Measurements from ENCODE around the gene CLPTM1. TPM values are rescaled to one million over a fixed set of nuclear protein-coding genes. Genes with fewer than 3 reads are reported as not detected.

The CLPTM1 gene
- total and polyA plus RNA-seq, 2 donors (not counting 1 experiment from before 2014, with no cell fraction given) = 121 to 129 TPM

DNA sequence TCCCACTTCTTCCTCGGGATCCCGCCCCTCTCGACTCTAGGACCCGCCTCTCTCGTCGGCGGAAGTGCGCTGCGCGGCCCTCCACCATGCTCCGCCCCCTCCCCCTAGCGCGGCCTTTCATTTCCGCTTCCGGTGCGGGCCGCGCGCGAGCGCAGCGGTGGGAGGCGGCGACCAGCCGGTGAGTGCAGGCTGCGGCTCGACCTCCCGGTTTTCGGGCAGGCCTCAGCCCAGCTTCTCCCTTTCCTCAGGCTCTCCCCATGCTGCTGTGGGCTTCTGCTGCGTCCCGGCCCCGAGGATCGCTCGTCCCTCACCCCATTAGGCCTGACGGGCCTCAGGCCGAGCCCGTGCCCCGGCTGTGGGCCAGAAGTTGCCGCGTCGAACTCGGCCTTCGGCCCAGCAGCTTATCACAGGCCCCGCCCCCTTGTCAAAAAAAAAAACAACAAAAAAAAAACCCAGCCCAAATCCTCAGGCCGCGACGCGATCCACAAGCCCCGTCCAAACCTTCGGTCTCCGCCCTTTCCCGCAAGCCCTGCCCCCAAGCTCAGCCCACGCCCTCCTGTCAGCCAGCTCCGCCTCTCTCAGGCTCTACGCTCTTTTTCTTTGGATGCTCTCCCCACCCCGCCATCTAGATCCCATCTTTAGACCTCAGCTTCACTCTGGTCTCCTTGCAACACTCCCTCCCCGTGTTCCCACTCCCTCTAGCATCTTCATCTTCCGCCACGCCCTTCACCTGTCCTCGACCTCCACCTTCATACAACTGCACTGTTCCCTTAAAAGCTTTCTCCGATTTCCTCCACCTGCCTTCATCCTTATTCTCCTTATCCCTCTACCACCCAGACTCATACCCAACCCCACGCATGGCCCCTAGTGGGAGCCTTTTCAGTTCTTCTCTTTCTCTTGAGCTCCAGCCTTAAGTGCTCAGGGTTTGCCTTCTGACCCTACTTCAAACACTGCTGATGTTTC is 84.0 kb downstream of the CLPTM1 start, which contains the start of gene CLASRP:
Gene CLASRP (plus strand): TSS at position 115 of the 963 bp plus-strand sequence. CDS start 1,168 bp downstream, outside the sequence.
- ATAC-seq (ENCODE audit: low read depth) (peak; percentile 89), DNase-seq (peak; percentile 93)
- Mint-ChIP-seq H3K27ac (peak within 1 kb of the TSS; percentile 96), H3K9me3 (ENCODE audit: insufficient read depth) (no peaks in the 10 kb centered on the region), H3K27me3 (no peaks in the 10 kb centered on the region), H3K4me1 (peaks cover 40% of the 10 kb centered on the region), H3K4me3 (peak within 1 kb of the TSS; percentile 96)
- ChIA-PET CTCF (interaction anchor here (0.5 to 5.1 kb wide), 12 partner anchors 8 to 287 kb away, joined by 3 to 24 read pairs (median 4); partner anchors contain the start of gene PPP1R37), POLR2A (interaction anchor here (0.7 to 3.1 kb wide), 17 partner anchors 8 to 285 kb away, joined by 3 to 26 read pairs (median 4); partner anchors contain the start of genes PPP1R37, RELB and TOMM40)
- TF ChIP-seq EZH2 (IDR thresholded peaks at IDR 0.05; ENCODE audit: borderline replicate concordance, insufficient read depth, low read depth, low read length, poor library complexity, severe bottlenecking) (no peak), CTCF (IDR thresholded peaks at IDR 0.05) (no peak)
- H3K4me3 ChIP-seq (ENCODE audit: control extremely low read depth in 1 of 5, extremely low read depth in 1 of 5, insufficient read depth in 1 of 5, low read depth in 2 of 5, low read length in 4 of 5) = peak within 1 kb of the TSS; percentile 51 to 96 (median 94)
- intact Hi-C loops (cut with micrococcal nuclease) = loop anchor here (1.0 to 5.0 kb wide), 7 partner anchors 8 to 85 kb away; partner anchors contain the start of genes GEMIN7 and PPP1R37
- 3% methylated on average over 62 of the region's 62 CpGs for WGBS (ENCODE audit: insufficient coverage)
- H3K79me2 ChIP-seq (ENCODE audit: control insufficient read depth, insufficient read depth, low read length) = peaks cover 72% of the 10 kb centered on the region
- H4K20me1 ChIP-seq (ENCODE audit: control insufficient read depth, insufficient read depth, low read length, poor library complexity, severe bottlenecking) = peaks cover 41% of the 10 kb centered on the region
- peak within 1 kb of the TSS; percentile 72 for H2AFZ ChIP-seq (ENCODE audit: insufficient read depth, low read depth, low read length, poor library complexity, severe bottlenecking)
- peak within 1 kb of the TSS; percentile 93 to 96 for H3K27ac ChIP-seq (ENCODE audit: low read length in 2 of 2)
- H3K9ac ChIP-seq (ENCODE audit: low read length) = peak within 1 kb of the TSS; percentile 91
- H3K4me1 ChIP-seq (ENCODE audit: control insufficient read depth in 2 of 2, insufficient read depth in 2 of 2, low read length in 2 of 2) = peaks cover 26 to 35% of the 10 kb centered on the region in 2 donors
- peaks cover 6 to 74% of the 10 kb centered on the region in 2 experiments for H3K36me3 ChIP-seq (replicated peaks in 1 of 2; ENCODE audit: control extremely low read depth in 1 of 2, control insufficient read depth in 1 of 2, extremely low read depth in 1 of 2, insufficient read depth in 2 of 2, low read length in 1 of 2)
- no peaks in the 10 kb centered on the region for H3K27me3 ChIP-seq (replicated peaks in 1 of 4; ENCODE audit: control extremely low read depth in 1 of 4, control insufficient read depth in 3 of 4, insufficient read depth in 4 of 4, low read length in 3 of 4)
- H3K4me2 ChIP-seq (replicated peaks; ENCODE audit: low read depth, low read length, poor library complexity, severe bottlenecking) = peak within 1 kb of the TSS; percentile 77
- peaks cover 0 to 6% (median 0%) of the 10 kb centered on the region in 3 donors for H3K9me3 ChIP-seq (ENCODE audit: control extremely low read depth in 1 of 3, control insufficient read depth in 2 of 3, insufficient read depth in 1 of 3, low read length in 2 of 3)
